Immature natural killer cell (primary cell): ENCODE results near the gene RBBP4. TPM values are rescaled to one million over a fixed set of nuclear protein-coding genes. Genes with fewer than 3 reads are reported as not detected.
"Not testable (repeated sequence)": the region's sequence is repeated elsewhere in the genome, so short reads cannot be mapped to it uniquely, and the experiment has no call there.

Experiments
- DNase-seq, 3 donors: peaks; one replicate each; pipeline ENCODE4 v3.0.0; 2022; ENCODE audit warnings: mixed read lengths in 1 of 3
- H3K27ac Mint-ChIP-seq, 6 donors: one replicate each; pipeline ENCODE4 v1.8.0; 2020; ENCODE audit warnings: mixed read lengths in 6 of 6, mild to moderate bottlenecking in 5 of 6, inconsistent platforms in 4 of 6, moderate library complexity in 3 of 6
- H3K27me3 Mint-ChIP-seq, 3 donors: one replicate each; pipeline ENCODE4 v1.8.0; 2020 to 2021; ENCODE audit warnings: low read depth in 3 of 3, mild to moderate bottlenecking in 3 of 3, mixed read lengths in 3 of 3, moderate library complexity in 3 of 3, inconsistent platforms in 1 of 3
- H3K36me3 Mint-ChIP-seq, 3 donors: one replicate each; pipeline ENCODE4 v1.8.0; 2020; ENCODE audit warnings: mixed read lengths in 3 of 3, inconsistent platforms in 2 of 3, mild to moderate bottlenecking in 2 of 3
- H3K4me1 Mint-ChIP-seq, 2 donors: one replicate each; pipeline ENCODE4 v1.8.0; 2020; ENCODE audit warnings: inconsistent platforms in 2 of 2, mild to moderate bottlenecking in 2 of 2, mixed read lengths in 2 of 2, moderate library complexity in 1 of 2
- H3K4me3 Mint-ChIP-seq, 5 donors: one replicate each; pipeline ENCODE4 v1.8.0; 2020; ENCODE audit warnings: mild to moderate bottlenecking in 5 of 5, mixed read lengths in 5 of 5, inconsistent platforms in 3 of 5, moderate library complexity in 3 of 5
- H3K9me3 Mint-ChIP-seq, 6 donors: one replicate each; pipeline ENCODE4 v1.8.0; 2020; ENCODE audit warnings: mild to moderate bottlenecking in 6 of 6, mixed read lengths in 6 of 6, inconsistent platforms in 4 of 6, moderate library complexity in 3 of 6
- polyA plus RNA-seq, 3 donors: library from polyadenylated mRNA; unstranded; fragments of 300-500 nt; fragmentation: Illumina TruSeq; gene quantifications; one replicate each; pipeline ENCODE4 v1.2.3, GENCODE V29; 2021

Gene RBBP4
- polyA plus RNA-seq, 3 donors from 2014 or later, result 314 to 568 (median 325) TPM

DNA sequence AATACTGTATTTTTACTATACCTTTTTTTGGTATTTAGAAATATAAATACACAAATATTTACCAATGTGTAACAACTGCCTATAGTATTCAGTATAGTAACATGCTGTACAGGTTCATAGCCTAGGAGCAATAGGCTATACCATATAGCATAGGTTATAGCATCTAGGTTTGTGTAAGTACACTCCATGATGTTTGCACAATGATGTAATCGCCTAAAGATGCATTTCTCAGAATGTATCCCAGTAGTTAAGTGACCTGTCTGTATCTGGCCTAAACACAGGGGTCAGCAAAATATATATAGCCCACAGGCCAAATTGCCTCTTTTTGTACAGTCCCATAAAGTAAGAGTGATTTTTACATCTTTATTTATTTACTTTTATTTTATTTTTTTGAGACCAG is 24.8 kb upstream of the RBBP4 start:
- DNase-seq, result no peak
- Mint-ChIP-seq H3K36me3 (peaks cover 4 to 10% (median 8%) of the 10 kb centered on the region in 3 donors), H3K27ac (peak overlapping the region; percentile 22 to 98 (median 64)), H3K4me3 (peak overlapping the region in 1 of 5 donors; percentile 38), H3K4me1 (peaks cover 44 to 47% of the 10 kb centered on the region in 2 donors), H3K9me3 (no peaks in the 10 kb centered on the region), H3K27me3 (peaks cover 0 to 9% (median 6%) of the 10 kb centered on the region in 3 donors)

DNA sequence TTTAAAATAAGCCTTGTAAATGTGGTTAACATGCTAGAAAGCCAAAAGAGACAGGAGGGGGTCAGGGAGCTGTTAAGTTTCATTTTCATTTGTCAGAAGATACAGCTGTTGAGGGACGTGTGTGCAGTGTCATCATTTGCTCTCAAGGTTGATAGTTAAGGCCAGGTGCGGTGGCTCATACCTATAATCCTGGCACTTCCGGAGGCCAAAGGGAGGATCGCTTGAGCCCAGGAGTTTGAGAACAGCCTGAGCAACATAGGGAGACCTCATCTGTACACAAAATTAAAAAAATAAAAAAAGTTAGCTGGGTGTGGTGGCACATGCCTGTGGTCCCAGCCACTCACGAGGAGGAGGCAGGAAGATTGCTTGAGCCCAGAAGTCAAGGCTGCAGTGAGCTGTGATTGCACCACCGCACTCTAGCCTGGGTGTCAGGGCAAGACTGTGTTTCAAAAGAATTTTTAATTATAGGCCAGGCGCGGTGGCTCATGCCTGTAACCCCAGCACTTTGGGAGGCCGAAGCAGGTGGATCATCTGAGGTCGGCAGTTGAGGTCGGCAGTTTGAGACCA is 23.3 kb upstream of the RBBP4 start:
- Mint-ChIP-seq H3K27ac (peak overlapping the region; percentile 91 to 98 (median 94)), H3K4me1 (peaks cover 38 to 40% of the 10 kb centered on the region in 2 donors), H3K9me3 (no peaks in the 10 kb centered on the region), H3K36me3 (peaks cover 4 to 9% (median 7%) of the 10 kb centered on the region in 3 donors), H3K27me3 (peaks cover 2 to 9% (median 6%) of the 10 kb centered on the region in 3 donors), H3K4me3 (peak overlapping the region; percentile 73 to 93 (median 83))
- DNase-seq, result peak; percentile 74 to 78 (median 78)

- Mint-ChIP-seq H3K4me1 (peaks cover 26 to 42% of the 10 kb centered on the region in 2 donors), H3K36me3 (peaks cover 0 to 17% (median 4%) of the 10 kb centered on the region in 3 donors), H3K27ac (peak overlapping the region in 1 of 6 donors; percentile 98)
- DNase-seq, H3K27me3 Mint-ChIP-seq, H3K9me3 Mint-ChIP-seq, H3K4me3 Mint-ChIP-seq: not testable (repeated sequence)
These were observed 20.8 kb upstream of the RBBP4 start for GRCh38 chr1:32630173-32630572.

DNA sequence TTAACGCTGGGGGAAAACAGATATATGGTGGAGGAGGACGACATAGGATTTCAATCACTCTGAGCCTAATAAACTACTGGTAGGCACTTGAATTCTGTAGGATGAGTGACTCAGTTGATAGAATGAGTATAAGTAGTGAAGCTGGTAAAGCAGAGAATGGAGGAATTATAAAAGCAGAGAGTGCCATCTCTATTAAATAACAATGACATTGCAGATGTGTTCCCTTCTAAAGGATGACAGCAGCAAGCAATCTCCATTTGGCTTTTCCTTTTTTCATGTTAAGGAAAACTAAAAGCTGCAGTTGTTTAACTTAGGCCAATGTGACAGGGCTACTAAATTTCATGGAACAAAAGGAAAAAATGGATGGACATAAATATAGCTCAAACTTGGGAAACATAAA is 18.2 kb upstream of the RBBP4 start:
- H3K4me3 Mint-ChIP-seq, result no peak overlapping the region
- H3K9me3 Mint-ChIP-seq, result no peaks in the 10 kb centered on the region
- peaks cover 20 to 40% of the 10 kb centered on the region in 2 donors for H3K4me1 Mint-ChIP-seq
- no peak for DNase-seq
- peaks cover 4 to 17% (median 7%) of the 10 kb centered on the region in 3 donors for H3K36me3 Mint-ChIP-seq
- H3K27ac Mint-ChIP-seq, result peak overlapping the region in 4 of 6 donors; percentile 8 to 49 (median 26)
- H3K27me3 Mint-ChIP-seq, result peaks cover 2 to 4% (median 2%) of the 10 kb centered on the region in 3 donors

GRCh38 chr1:32635508-32636277 is 15.3 kb upstream of the RBBP4 start:
- Mint-ChIP-seq H3K4me1 (peaks cover 14 to 35% of the 10 kb centered on the region in 2 donors), H3K36me3 (peaks cover 4 to 17% (median 7%) of the 10 kb centered on the region in 3 donors), H3K4me3 (no peak overlapping the region), H3K27me3 (peaks cover 0 to 2% (median 0%) of the 10 kb centered on the region in 3 donors), H3K27ac (peak overlapping the region in 3 of 6 donors; percentile 15 to 34 (median 30)), H3K9me3 (no peaks in the 10 kb centered on the region)
- no peak for DNase-seq

- Mint-ChIP-seq H3K4me3 (peak overlapping the region in 4 of 5 donors; percentile 8 to 45 (median 24)), H3K4me1 (peaks cover 14 to 38% of the 10 kb centered on the region in 2 donors), H3K9me3 (no peaks in the 10 kb centered on the region), H3K27me3 (peaks cover 0 to 2% (median 0%) of the 10 kb centered on the region in 3 donors), H3K36me3 (peaks cover 4 to 17% (median 7%) of the 10 kb centered on the region in 3 donors), H3K27ac (peak overlapping the region; percentile 18 to 74 (median 57))
- DNase-seq, result no peak
These were observed 13.9 kb upstream of the RBBP4 start for GRCh38 chr1:32636914-32637645.

GRCh38 chr1:32639489-32640075 is 11.4 kb upstream of the RBBP4 start:
- H3K4me3 Mint-ChIP-seq, result no peak overlapping the region
- no peak for DNase-seq
- peaks cover 16 to 28% of the 10 kb centered on the region in 2 donors for H3K4me1 Mint-ChIP-seq
- peaks cover 0 to 1% (median 0%) of the 10 kb centered on the region in 3 donors for H3K27me3 Mint-ChIP-seq
- H3K27ac Mint-ChIP-seq, result no peak overlapping the region
- H3K9me3 Mint-ChIP-seq, result no peaks in the 10 kb centered on the region
- peaks cover 0 to 7% (median 2%) of the 10 kb centered on the region in 3 donors for H3K36me3 Mint-ChIP-seq

- peaks cover 9 to 24% of the 10 kb centered on the region in 2 donors for H3K4me1 Mint-ChIP-seq
- H3K4me3 Mint-ChIP-seq, H3K27me3 Mint-ChIP-seq, H3K9me3 Mint-ChIP-seq, H3K36me3 Mint-ChIP-seq, DNase-seq, H3K27ac Mint-ChIP-seq: not testable (repeated sequence)
These were observed 8.6 kb upstream of the RBBP4 start for GRCh38 chr1:32642292-32642827.

- DNase-seq, result no peak
- Mint-ChIP-seq H3K36me3 (no peaks in the 10 kb centered on the region), H3K4me3 (no peak overlapping the region), H3K27ac (no peak overlapping the region), H3K9me3 (no peaks in the 10 kb centered on the region), H3K4me1 (peaks cover 18 to 36% of the 10 kb centered on the region in 2 donors), H3K27me3 (peaks cover 0 to 2% (median 1%) of the 10 kb centered on the region in 3 donors)
These were observed 6.6 kb upstream of the RBBP4 start for GRCh38 chr1:32644426-32644825.

- H3K36me3 Mint-ChIP-seq, result peaks cover 0 to 3% (median 0%) of the 10 kb centered on the region in 3 donors
- no peaks in the 10 kb centered on the region for H3K9me3 Mint-ChIP-seq
- H3K4me3 Mint-ChIP-seq, result peak overlapping the region in 2 of 5 donors; percentile 66 to 83
- peak overlapping the region; percentile 29 to 80 (median 62) for H3K27ac Mint-ChIP-seq
- peaks cover 41 to 53% of the 10 kb centered on the region in 2 donors for H3K4me1 Mint-ChIP-seq
- no peak for DNase-seq
- H3K27me3 Mint-ChIP-seq, result peaks cover 9 to 21% (median 12%) of the 10 kb centered on the region in 3 donors
These were observed 3.5 kb upstream of the RBBP4 start for GRCh38 chr1:32647308-32648134.

DNA sequence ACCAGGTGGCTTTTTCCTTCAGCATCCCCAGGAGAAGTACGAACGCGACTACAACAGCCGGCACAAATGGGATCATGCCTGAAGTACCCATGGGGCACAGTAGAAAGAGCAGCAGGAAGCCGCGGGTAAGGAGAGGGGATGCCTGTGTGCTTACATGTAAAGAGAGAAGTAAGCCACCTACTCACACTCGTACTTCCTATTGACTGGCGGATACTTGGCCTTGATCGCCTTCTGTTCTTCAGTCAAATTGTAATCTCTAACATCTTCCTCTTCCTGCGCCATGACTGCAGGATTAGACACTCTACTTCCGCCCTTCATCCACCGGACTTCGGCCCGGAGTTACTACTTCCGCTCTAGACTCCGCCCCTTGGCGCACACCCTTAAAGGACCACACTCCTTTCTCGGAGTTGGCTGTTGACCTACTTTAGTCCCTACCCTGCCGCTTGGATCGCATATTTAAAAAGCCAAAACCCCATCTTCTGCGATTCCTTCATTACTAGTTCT is 708 bp upstream of the RBBP4 start, which contains the start of gene ZBTB8OS:
Gene ZBTB8OS (minus strand): TSS at position 303 of the 504 bp plus-strand sequence. CDS start 21 bp downstream, at position 282.
- peak within 1 kb of the TSS; percentile 98 to 100 (median 100) for H3K27ac Mint-ChIP-seq
- peaks cover 58 to 69% of the 10 kb centered on the region in 2 donors for H3K4me1 Mint-ChIP-seq
- H3K36me3 Mint-ChIP-seq, result peaks cover 3 to 8% (median 4%) of the 10 kb centered on the region in 3 donors
- H3K4me3 Mint-ChIP-seq, result peak within 1 kb of the TSS; percentile 94 to 100 (median 95)
- H3K9me3 Mint-ChIP-seq, result no peaks in the 10 kb centered on the region
- peak; percentile 87 to 91 (median 89) for DNase-seq
- peaks cover 9 to 20% (median 14%) of the 10 kb centered on the region in 3 donors for H3K27me3 Mint-ChIP-seq

- Mint-ChIP-seq H3K27ac (peak overlapping the region; percentile 98 to 100 (median 100)), H3K4me1 (peaks cover 63 to 72% of the 10 kb centered on the region in 2 donors), H3K36me3 (peaks cover 9 to 13% (median 9%) of the 10 kb centered on the region in 3 donors)
These were observed 559 bp downstream of the RBBP4 start for GRCh38 chr1:32651461-32652073.

More at GRCh38 chr1:32651461-32652073, 559 bp downstream of the RBBP4 start:
- DNase-seq, result no peak
- Mint-ChIP-seq H3K27me3 (peaks cover 9 to 20% (median 14%) of the 10 kb centered on the region in 3 donors), H3K9me3 (no peaks in the 10 kb centered on the region), H3K4me3 (peak overlapping the region; percentile 94 to 100 (median 95))
